ENCODE data around the gene PHF20.

DNA sequence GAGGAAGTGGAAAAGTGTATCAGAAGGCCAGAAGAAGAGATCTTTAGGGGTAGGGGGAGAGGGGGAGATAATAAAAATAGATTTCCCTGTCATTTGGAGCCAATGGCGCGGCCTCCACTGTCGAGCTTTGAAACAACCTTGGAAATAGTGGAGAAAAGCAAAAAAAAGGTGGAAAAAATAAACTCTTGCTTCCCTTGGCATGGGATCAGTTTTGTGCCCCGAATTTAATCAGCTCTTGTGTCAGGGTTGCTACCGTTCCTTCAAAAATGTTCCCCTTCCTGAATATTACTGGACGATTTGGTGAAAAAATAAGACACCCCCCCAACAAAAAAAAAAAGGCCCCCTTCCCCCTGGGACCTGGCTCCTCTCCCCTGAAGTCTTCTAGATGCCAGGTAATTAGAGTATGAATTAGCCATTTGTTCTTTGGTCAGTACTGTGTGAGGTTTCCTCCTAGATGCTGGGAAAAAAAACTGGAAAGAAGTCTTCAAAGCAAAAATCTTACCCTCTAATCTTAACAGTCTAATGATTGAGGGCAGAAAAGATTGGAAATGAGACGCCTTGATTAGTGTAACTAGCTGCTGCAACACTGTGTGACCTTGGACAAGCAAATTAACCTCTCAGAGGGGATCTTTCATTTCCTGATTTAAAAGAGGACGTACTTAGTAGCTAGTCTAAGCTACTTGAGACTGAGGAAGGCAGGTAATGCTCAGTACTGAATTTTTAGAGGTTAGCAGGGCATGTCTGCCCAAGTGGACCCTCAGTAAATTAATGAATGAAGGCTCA, 28.9 kb upstream of the PHF20 start:
- TF ChIP-seq EZH2 (IDR thresholded peaks at IDR 0.05; ENCODE audit: insufficient read depth, poor library complexity, severe bottlenecking): no peak
- no peak for TF ChIP-seq EZH2phosphoT487 (IDR thresholded peaks at IDR 0.05; ENCODE audit: insufficient read depth, low read depth)
